ENCODE data around the gene HRAS.

- TF ChIP-seq CTCF (IDR thresholded peaks at IDR 0.05) (no peak), POLR2A (IDR thresholded peaks at IDR 0.05) (no peak)
These were observed 2.8 kb downstream of the HRAS start for GRCh38 chr11:532527-532985.
